Transverse colon (tissue), 4 donors: ENCODE data around the gene CXCL3.

Experiments
- CTCF ChIP-seq, 5 experiments: fragments of 200-600 bp in 3 of 5; fragments of 450-650 bp in 2 of 5; sonication (generic) in 3 of 5; IDR thresholded peaks; 1 replicate in 2 of 5; 2 replicates in 3 of 5; pipeline ENCODE4 v1.5.1; 2016 to 2017; ENCODE audit warnings: antibody characterized with exemption in 5 of 5, inconsistent platforms in 3 of 5, mild to moderate bottlenecking in 2 of 5, moderate library complexity in 1 of 5
- POLR2A ChIP-seq: fragments of 450-650 bp; IDR thresholded peaks from one replicate; pipeline ENCODE4 v1.6.1; 2016; ENCODE audit warnings: antibody characterized with exemption, mild to moderate bottlenecking, moderate library complexity
- POLR2AphosphoS5 ChIP-seq, 3 donors: sonication (generic); formaldehyde crosslinking; IDR thresholded peaks; one replicate each; pipeline ENCODE4 v1.6.1; 2016; ENCODE audit warnings: antibody characterized with exemption in 3 of 3

DNA sequence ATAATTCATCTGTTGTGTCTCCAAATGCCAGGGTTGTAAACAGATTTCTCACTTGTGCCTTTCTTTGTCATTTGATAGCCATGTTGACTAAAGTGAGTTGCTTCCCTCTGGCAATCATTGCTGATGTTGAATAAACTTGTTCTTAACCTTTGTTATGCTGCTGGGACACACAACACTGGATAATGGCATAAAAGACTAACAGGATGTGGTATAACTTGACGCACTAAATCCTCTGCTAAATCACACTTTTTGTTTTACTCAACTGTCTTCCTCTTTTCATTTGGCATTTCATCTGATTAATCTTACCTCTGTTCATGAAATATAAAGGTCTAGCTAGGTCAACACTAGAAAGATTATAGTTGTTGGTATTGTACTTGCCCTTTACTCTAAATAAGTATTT is 22.4 kb downstream of the CXCL3 start:
- TF ChIP-seq POLR2AphosphoS5 (IDR thresholded peaks at IDR 0.05) (no peak), CTCF (IDR thresholded peaks at IDR 0.05) (no peak), POLR2A (no peak)
